ENCODE data around the gene NECTIN3.

Gene NECTIN3

DNA sequence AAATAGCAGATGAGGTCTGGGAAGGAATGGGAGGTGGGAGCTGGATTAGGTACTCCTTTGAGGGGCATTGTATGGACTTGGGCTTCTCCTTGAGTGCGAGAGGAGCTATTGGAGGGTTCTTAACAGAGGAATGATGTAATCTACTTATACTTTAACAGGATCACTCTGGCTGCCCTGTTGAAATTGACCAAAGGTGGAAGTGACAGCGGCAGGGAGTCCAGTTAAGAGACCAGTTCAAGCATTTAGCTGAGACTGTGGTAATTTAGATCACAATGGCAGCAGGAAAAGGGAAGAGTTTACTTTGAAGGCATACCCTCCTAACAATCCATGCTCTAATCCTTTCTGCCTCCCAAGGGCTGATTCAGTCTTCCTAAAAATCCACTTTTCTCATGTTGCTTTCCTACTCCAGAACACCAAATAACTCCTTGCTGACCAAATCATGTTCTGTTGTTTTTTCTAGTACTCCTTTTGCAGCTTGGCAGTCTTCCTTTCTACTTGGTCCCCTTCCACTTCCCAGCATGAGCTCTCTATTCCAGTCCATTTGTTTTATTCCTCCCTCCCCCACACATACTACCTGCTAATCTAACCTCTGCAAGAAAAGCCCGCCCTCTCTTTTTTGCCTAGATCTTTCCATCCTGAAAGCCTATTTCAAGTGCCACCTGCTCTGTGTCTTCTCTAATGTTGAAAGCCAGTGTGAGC is 139.4 kb downstream of the NECTIN3 start:
- FAIRE-seq = no peak

DNA sequence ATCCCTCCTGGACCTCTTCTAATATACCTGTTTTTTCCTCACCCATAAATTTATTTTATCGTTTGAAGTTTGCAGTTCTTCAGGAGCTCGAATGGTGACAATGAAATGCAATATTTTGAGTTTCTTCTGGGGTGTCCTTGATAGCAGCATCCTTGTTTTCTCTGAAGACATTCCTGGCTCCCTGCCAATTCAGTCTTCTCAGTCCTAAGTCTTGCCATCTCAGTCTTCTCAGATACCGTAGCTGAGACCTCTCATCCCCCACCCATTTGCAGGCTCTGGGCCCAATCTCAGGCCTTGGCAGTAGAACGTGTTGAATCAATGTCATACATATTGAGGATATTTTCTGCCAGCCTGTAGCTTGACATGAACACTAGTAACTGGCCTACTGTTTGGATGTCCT is 140.9 kb downstream of the NECTIN3 start:
- FAIRE-seq = no peak

DNA sequence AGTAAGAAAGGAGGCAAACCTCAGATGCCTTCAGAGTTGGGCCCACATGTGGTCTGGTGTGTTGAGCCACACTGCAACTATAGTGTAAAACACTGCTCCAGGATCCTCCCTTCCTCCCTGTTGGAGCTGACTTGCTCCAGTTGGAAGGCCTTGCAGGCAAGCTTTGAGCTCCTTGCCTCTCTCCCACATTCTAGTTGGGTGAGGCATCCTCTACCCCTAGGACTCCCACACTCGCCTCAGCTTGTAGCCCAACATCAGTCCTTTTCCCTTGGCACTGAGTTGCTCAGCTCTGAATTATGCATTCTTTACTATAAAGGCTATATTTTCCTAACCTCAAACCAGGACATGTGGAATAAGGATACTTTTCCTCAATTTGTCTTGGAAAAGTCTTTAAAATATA is 143.9 kb downstream of the NECTIN3 start:
- FAIRE-seq = no peak

DNA sequence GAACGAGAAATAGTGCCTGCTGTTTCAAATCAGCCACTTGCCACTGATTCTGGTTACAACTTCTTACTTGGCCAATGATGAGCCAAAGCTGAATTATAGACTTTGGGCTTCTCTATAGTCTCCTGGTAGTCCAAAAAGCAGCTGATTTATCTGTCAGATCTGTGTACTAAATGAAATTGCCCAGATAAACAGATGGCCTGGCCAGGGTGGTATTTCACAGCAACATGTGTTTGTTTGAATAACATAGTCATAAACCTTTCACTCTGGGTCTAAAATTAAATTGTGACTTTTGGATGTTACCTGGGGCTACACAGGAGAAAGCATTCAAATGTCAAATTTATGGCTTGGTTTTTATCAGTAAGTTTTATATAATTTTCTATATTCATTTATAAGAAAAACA is 147.0 kb downstream of the NECTIN3 start:
- no peak for FAIRE-seq

DNA sequence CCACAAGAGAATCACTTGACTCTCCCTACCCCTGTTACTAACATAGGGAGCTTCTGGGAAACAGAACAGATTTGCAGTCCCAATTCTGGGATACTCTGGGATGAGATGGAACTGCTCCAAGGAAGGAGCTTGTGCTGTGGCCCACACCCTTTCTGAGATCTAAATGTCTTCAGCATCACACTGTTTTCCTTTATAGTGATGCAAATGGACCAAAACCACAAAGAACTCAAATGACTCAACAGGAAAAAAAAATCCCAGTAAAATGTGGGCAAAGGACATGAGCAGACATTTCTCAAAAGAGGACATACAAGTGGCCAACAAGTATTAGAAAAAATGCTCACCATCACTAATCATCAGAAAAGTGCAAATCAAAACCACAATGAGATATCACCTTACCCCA is 155.6 kb downstream of the NECTIN3 start:
- FAIRE-seq = no peak

DNA sequence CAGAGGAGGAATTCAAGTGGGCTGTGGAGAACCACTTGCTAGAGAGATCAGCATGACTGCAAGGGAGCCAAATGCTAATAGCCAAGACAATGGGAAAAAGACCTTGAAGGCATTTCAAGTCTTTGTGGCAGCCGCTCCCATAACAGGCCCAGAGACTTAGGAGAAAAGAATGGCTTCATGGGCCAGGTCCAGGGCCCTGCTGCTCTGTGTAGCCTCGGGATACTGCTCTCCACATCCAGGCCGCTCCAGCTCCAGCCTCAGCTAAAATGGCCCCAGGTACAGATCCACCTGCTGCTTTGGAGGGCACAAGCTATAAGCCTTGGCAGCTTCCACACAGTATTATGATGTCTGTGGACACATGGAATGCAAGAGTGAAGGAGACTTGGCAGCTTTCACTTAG is 157.7 kb downstream of the NECTIN3 start:
- FAIRE-seq = no peak

DNA sequence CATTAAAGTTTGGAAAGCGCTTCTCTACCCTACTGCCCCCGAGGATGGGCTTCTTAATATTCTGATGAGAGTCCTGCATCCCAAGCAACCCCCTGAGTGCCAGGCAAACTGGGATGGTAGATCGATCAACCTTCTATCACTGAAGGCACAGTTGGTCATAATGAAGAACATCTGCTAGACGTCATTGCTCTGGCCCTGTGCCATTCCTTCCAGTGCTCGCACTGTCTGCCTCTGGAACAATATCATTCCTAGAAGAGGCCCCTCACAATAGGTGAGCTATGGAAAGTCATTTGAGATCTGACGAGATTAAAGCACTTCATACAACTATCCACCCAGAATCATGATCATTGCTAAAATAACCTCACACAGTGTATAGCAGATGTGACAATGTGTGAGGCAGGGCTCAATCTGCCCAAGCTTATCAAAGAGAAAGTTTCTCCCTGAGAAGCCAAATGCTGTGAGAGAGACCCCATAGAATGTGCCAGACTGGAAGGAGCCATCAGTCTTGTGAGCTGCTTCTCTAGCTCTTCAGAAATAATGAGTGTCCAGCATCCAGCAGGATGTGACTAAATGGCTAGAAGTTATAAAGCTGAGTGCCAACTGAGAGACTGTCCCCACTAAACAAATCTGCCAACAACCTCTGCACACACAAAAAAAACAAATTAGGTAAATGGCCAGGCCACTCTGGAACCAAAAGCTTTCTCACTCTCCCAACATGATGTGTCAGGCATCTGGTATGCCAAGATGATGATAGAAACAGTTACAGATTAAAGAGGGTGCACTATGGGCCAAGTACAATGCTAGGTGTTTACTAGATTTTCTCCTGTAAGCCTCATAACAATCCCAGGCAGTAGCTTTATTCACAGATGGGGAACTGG is 165.5 kb downstream of the NECTIN3 start:
- FAIRE-seq = no peak

DNA sequence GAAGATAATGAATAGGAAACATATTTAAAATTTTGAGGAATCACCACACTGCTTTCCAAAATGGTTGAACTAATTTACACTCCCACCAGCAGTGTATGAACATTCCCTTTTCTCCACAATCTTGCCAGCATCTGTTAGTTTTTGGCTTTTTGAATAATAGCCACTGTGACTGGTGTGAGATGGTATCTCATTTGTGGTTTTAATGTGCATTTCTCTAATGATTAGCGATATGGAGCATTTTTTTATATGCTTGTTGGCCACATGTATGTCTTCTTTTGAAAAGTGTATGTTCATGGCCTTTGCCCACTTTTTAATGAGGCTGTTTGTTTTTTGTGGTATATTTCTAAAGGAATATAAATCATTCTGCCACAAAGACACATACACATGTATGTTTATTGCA is 166.3 kb downstream of the NECTIN3 start:
- no peak for FAIRE-seq

DNA sequence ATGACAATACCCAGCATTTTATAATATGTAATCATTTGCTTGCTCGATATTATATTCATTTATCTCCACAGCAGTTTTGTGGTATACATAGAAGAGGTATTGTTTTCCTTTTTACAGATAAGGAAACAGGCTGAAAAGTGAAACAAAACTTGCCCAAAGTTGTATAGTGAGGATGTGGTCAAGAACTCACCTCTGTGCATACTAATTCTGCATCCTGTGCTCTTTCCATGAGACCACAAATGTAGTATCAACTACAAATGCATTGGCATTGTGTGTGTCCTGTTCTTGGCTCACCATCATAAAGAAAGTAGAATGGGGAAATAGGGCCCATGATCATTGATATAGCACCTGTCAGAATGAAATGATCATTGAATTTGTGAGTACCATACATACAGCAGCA is 167.3 kb downstream of the NECTIN3 start:
- FAIRE-seq = no peak

DNA sequence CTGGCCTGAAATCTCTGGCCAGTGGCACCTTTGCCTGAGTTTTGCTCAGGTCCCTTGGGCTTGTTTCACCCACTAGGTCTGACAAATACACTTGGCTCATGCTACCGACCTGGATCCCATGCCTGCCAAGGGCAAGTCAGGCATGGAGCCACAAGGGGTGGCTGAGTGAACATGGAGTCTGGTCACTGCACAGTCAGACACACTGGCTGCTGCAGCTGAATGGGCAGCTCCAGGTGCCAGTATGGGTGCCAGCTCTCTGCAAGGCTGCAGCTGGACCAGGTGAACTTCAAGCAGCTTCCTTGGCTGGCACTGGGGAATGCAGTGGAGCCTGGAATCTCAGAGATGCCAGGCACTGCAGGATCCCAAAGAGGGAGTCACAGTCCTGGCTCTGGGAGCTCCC is 170.3 kb downstream of the NECTIN3 start:
- FAIRE-seq = no peak
